PC-9 (cell line): ENCODE results near the gene KLHDC4.

ENCODE experiments used
- CTCF ChIP-seq: fragments of 200-600 bp; sonication (generic); conservative IDR thresholded peaks from 2 replicates; pipeline ENCODE4 v1.6.1; 2017; ENCODE audit warnings: mixed run types, antibody characterized with exemption, mild to moderate bottlenecking, moderate library complexity
- EZH2 ChIP-seq: fragments of 200-600 bp; sonication (generic); IDR thresholded peaks from 2 replicates; pipeline ENCODE4 v1.8.0; 2017; ENCODE audit warnings: antibody characterized with exemption, low read depth

GRCh38 chr16:87744750-87745514 lies 20.9 kb downstream of the KLHDC4 start:
- TF ChIP-seq CTCF (no peak), EZH2 (no peak)
